Mesothelial cell of epicardium (in vitro differentiated cells): ENCODE data around the gene GGTLC2. TPM values are rescaled to one million over a fixed set of nuclear protein-coding genes. Genes with fewer than 3 reads are reported as not detected.
"Not testable (repeated sequence)": the region's sequence is repeated elsewhere in the genome, so short reads cannot be mapped to it uniquely, and the experiment has no call there.

Source experiments
- DNase-seq, 2 experiments: peaks; one replicate each; pipeline ENCODE4 v3.0.0; 2021; ENCODE audit warnings: low spot score in 2 of 2; ENCODE audit not compliant: unreplicated experiment in 2 of 2
- H3K27ac Mint-ChIP-seq: 2 replicates; pipeline ENCODE4 v1.8.0; 2021; ENCODE audit warnings: mixed read lengths
- H3K27me3 Mint-ChIP-seq: 2 replicates; pipeline ENCODE4 v1.8.0; 2021; ENCODE audit warnings: low read depth, mixed read lengths
- H3K36me3 Mint-ChIP-seq: 2 replicates; pipeline ENCODE4 v1.8.0; 2021; ENCODE audit warnings: mixed read lengths
- H3K4me1 Mint-ChIP-seq: 2 replicates; pipeline ENCODE4 v1.8.0; 2021; ENCODE audit warnings: mixed read lengths
- H3K4me3 Mint-ChIP-seq: 2 replicates; pipeline ENCODE4 v1.8.0; 2021; ENCODE audit warnings: mild to moderate bottlenecking, moderate library complexity, mixed read lengths
- H3K9me3 Mint-ChIP-seq: 2 replicates; pipeline ENCODE4 v1.8.0; 2021; ENCODE audit warnings: mixed read lengths
- CTCF ChIP-seq: fragments of 200-600 bp; sonication (generic); IDR thresholded peaks from one replicate; pipeline ENCODE4 v1.5.0; 2021; ENCODE audit warnings: antibody characterized with exemption; ENCODE audit not compliant: unreplicated experiment
- total RNA-seq: library from RNA; stranded (reverse); gene quantifications from 3 replicates; pipeline ENCODE4 v1.2.1, GENCODE V29; 2021

Gene GGTLC2
- total RNA-seq, 1 donor from 2014 or later: not detected

GRCh38 chr22:22604326-22605073 is 39.9 kb upstream of the GGTLC2 start:
- peaks cover 43% of the 10 kb centered on the region for H3K27me3 Mint-ChIP-seq
- H3K27ac Mint-ChIP-seq: no peak overlapping the region
- DNase-seq: no peak
- TF ChIP-seq CTCF: no peak
- H3K4me1 Mint-ChIP-seq: no peaks in the 10 kb centered on the region
- no peaks in the 10 kb centered on the region for H3K9me3 Mint-ChIP-seq
- H3K36me3 Mint-ChIP-seq: no peaks in the 10 kb centered on the region
- no peak overlapping the region for H3K4me3 Mint-ChIP-seq

DNA sequence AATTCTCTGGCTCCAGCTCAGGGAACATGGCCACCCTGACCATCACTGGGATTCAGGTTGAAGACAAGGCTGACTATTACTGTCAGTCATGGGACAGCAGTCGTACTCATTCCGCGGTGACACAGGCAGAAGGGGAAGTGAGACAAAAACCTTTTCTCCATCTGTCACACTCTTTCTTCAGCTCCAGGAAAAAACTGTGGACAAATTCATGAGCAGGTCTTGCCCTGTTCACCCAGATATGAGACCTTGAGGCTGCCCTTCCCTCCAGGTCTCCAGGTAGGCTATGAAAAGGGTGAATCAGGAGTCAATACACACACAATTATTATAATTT is 39.4 kb upstream of the GGTLC2 start:
- no peaks in the 10 kb centered on the region for H3K9me3 Mint-ChIP-seq

GRCh38 chr22:22608022-22608421 is 36.4 kb upstream of the GGTLC2 start:
- H3K4me3 Mint-ChIP-seq: not testable (repeated sequence)

More for the DNA sequence above, 39.4 kb upstream of the GGTLC2 start:
- Mint-ChIP-seq H3K4me1 (no peaks in the 10 kb centered on the region), H3K36me3 (no peaks in the 10 kb centered on the region), H3K4me3 (no peak overlapping the region), H3K27me3 (peaks cover 41% of the 10 kb centered on the region), H3K27ac (no peak overlapping the region)
- no peak for DNase-seq
- TF ChIP-seq CTCF: no peak

GRCh38 chr22:22609291-22609690 is 35.1 kb upstream of the GGTLC2 start:
- H3K9me3 Mint-ChIP-seq: no peaks in the 10 kb centered on the region
- no peak overlapping the region for H3K4me3 Mint-ChIP-seq
- no peak for DNase-seq
- TF ChIP-seq CTCF: no peak
- H3K4me1 Mint-ChIP-seq: no peaks in the 10 kb centered on the region
- H3K27me3 Mint-ChIP-seq: peaks cover 38% of the 10 kb centered on the region
- no peaks in the 10 kb centered on the region for H3K36me3 Mint-ChIP-seq
- H3K27ac Mint-ChIP-seq: no peak overlapping the region

More at GRCh38 chr22:22608022-22608421, 36.4 kb upstream of the GGTLC2 start:
- H3K36me3 Mint-ChIP-seq, H3K4me1 Mint-ChIP-seq, H3K9me3 Mint-ChIP-seq, DNase-seq, H3K27ac Mint-ChIP-seq: not testable (repeated sequence)
- H3K27me3 Mint-ChIP-seq: peaks cover 42% of the 10 kb centered on the region

- H3K27ac Mint-ChIP-seq: no peak overlapping the region
- H3K4me3 Mint-ChIP-seq: no peak overlapping the region
- TF ChIP-seq CTCF: no peak
- peaks cover 6% of the 10 kb centered on the region for H3K9me3 Mint-ChIP-seq
- peaks cover 68% of the 10 kb centered on the region for H3K27me3 Mint-ChIP-seq
- peaks cover 4% of the 10 kb centered on the region for H3K4me1 Mint-ChIP-seq
- no peak for DNase-seq
- H3K36me3 Mint-ChIP-seq: no peaks in the 10 kb centered on the region
Observed at GRCh38 chr22:22612516-22612915, 31.9 kb upstream of the GGTLC2 start.

- peaks cover 80% of the 10 kb centered on the region for H3K27me3 Mint-ChIP-seq
Observed at GRCh38 chr22:22614065-22614464, 30.3 kb upstream of the GGTLC2 start.

More at GRCh38 chr22:22614065-22614464, 30.3 kb upstream of the GGTLC2 start:
- no peak for TF ChIP-seq CTCF
- Mint-ChIP-seq H3K4me3 (no peak overlapping the region), H3K9me3 (peaks cover 6% of the 10 kb centered on the region), H3K36me3 (no peaks in the 10 kb centered on the region), H3K4me1 (peaks cover 4% of the 10 kb centered on the region), H3K27ac (no peak overlapping the region)
- no peak for DNase-seq
